Glomerular visceral epithelial cell (primary cell): ENCODE results near the gene MAP10.

ENCODE experiments used
- DNase-seq: peaks from one replicate; pipeline ENCODE4 v3.0.0-alpha.2; 2016; ENCODE audit errors: extremely low spot score

Gene MAP10

GRCh38 chr1:232795497-232796053 is 9.6 kb upstream of the MAP10 start:
- no peak for DNase-seq

- no peak for DNase-seq
Measured at GRCh38 chr1:232797856-232798510, 7.2 kb upstream of the MAP10 start.

GRCh38 chr1:232798920-232799319 is 6.3 kb upstream of the MAP10 start:
- no peak for DNase-seq

GRCh38 chr1:232806186-232806510 is 932 bp downstream of the MAP10 start:
- no peak for DNase-seq

- no peak for DNase-seq
Measured at GRCh38 chr1:232810856-232811255, 5.6 kb downstream of the MAP10 start.

GRCh38 chr1:232812560-232812959 is 7.3 kb downstream of the MAP10 start:
- DNase-seq: no peak

GRCh38 chr1:232813097-232813496 is 7.9 kb downstream of the MAP10 start:
- no peak for DNase-seq

- DNase-seq: no peak
Measured at GRCh38 chr1:232813760-232814159, 8.5 kb downstream of the MAP10 start.

- DNase-seq: no peak
Measured at GRCh38 chr1:232816324-232816723, 11.1 kb downstream of the MAP10 start.

GRCh38 chr1:232818040-232818439 is 12.8 kb downstream of the MAP10 start:
- no peak for DNase-seq

GRCh38 chr1:232820431-232820830 is 15.2 kb downstream of the MAP10 start:
- DNase-seq: no peak

GRCh38 chr1:232822530-232822929 is 17.3 kb downstream of the MAP10 start:
- no peak for DNase-seq

GRCh38 chr1:232826318-232826717 is 21.1 kb downstream of the MAP10 start:
- DNase-seq: no peak

GRCh38 chr1:232830661-232831060 is 25.4 kb downstream of the MAP10 start:
- no peak for DNase-seq

- no peak for DNase-seq
Measured at GRCh38 chr1:232831895-232832294, 26.7 kb downstream of the MAP10 start.

- no peak for DNase-seq
Measured at GRCh38 chr1:232834066-232834465, 28.9 kb downstream of the MAP10 start.

- DNase-seq: no peak
Measured at GRCh38 chr1:232835166-232835565, 29.9 kb downstream of the MAP10 start.

- DNase-seq: no peak
Measured at GRCh38 chr1:232837087-232837486, 31.9 kb downstream of the MAP10 start.

- no peak for DNase-seq
Measured at GRCh38 chr1:232841823-232842565, 36.8 kb downstream of the MAP10 start.

GRCh38 chr1:232844791-232845190 is 39.6 kb downstream of the MAP10 start:
- peak; percentile 97 for DNase-seq

GRCh38 chr1:232845406-232845955 is 40.3 kb downstream of the MAP10 start:
- no peak for DNase-seq

GRCh38 chr1:232851532-232851931 is 46.3 kb downstream of the MAP10 start:
- DNase-seq: no peak
